HG03280 (cell line): ENCODE measurements around the gene LDLRAD4.

ENCODE experiments used
- ATAC-seq: cut with Tn5 transposase; IDR thresholded peaks from one replicate; pipeline ENCODE4 v1.9.1; 2021; ENCODE audit warnings: mild to moderate bottlenecking, moderate library complexity; ENCODE audit not compliant: unreplicated experiment

Gene LDLRAD4

DNA sequence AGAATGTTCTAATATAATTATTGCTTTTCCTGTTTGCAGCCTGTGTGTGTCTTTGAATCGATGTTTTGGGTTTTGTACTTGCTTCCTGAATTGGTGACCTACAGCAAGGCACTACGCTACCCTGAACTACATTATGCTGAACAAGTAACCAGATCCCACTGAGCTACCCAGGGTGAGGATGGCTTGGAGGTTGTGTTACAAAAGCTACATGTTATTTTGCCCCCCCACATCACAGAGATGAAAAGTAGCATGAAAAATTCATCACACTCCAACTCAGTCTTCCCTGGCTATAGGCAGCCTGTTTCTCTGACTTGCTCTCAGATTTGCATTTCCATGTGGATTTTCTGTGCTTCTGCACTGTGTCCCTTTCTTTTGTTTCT lies 162.1 kb downstream of the LDLRAD4 start:
- no peak for ATAC-seq

GRCh38 chr18:13381331-13381730 lies 162.8 kb downstream of the LDLRAD4 start:
- ATAC-seq = no peak

GRCh38 chr18:13381944-13382365 lies 163.4 kb downstream of the LDLRAD4 start:
- ATAC-seq = no peak

DNA sequence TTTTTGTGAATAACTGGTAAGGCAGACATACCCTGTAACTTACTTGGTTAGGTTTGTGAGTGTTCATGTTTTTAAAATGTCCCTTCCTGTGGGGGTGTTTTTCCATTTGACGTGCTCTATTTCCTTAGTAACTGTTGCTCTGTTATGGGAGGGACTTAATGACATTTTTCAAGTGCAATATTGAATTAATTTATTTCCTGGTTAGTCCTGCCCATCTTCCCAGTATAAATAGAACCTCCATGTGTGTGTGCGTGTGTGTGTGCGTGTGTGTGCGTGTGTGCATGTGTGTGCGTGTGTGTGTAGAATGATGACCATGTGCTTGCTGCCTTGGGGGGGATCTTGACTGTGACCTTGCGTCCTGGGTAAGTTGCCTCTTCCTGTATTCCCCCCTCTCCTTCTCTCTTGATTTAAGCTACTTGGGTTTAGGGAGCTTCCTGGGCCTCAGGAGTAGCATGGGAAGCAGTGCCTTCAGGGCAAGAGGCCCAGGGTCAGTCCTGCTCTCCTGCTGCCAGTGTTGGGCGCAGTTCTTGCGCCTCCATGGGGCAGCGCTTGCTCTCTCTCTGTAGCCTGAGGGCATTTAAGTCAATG lies 163.9 kb downstream of the LDLRAD4 start:
- no peak for ATAC-seq

GRCh38 chr18:13382954-13383827 lies 164.6 kb downstream of the LDLRAD4 start:
- no peak for ATAC-seq

DNA sequence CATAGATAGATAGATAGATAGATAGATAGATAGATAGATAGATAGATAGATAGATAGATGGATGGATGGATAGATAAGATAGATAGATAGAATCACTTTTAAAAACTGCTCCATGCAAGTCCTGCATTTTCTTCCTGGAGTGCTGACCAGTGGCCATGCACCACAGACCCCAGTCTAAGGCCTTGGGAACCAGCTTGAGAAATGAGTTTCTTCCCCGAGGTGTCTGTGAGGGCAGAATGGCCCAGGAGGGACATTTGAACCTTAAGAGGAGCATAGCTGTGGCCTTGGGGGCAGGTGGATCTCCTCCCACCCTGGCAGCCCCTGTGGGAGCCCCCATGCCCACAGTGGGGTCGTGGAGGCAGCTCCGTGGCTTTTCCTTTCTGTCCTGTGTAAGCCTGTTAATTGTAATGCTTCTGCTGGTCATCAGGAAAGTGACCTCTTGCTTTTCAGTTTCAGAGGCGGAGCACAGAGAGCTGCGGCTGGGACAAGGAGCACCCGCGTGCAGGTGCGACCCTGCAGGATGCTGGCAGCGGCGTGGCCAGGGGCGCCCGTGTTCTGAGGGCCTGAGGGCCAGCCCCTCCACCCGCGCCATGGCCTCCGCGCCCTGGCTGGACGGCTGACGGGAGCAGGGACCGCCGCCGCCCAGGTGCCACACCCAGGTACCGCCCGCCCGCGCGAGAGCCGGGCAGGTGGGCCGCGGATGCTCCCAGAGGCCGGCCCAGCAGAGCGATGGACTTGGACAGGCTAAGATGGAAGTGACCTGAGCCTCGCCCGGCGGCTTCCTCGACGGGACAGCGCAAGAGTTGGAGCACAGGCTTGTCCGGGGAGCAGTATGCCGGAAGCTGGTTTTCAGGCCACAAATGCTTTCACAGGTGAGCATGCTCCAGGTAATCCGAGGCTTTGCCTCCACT lies 168.6 kb downstream of the LDLRAD4 start:
- no peak for ATAC-seq

- ATAC-seq = no peak
These were observed 169.4 kb downstream of the LDLRAD4 start for GRCh38 chr18:13387855-13388548.

GRCh38 chr18:13388586-13389490 lies 170.3 kb downstream of the LDLRAD4 start:
- ATAC-seq = no peak

GRCh38 chr18:13389491-13390131 lies 171.1 kb downstream of the LDLRAD4 start:
- no peak for ATAC-seq

DNA sequence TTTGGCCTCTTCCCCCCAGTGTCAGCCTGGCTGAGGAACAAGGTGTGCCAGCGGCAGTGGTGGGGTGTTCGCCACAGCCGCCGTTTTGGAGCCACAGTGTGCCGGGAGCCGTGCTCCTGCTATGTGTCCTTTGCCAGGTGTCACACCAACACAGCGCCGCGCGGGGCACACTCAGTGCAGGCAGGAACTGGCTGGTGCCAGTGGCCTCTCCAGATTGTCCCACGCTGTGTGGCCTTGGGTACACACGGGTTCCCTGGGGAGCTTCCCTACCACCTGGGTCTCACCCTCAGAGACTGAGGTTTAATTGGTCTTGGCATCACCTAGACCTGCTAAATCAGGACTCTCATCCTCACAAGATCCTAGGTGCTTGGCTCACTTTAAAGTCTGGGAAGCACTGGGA lies 171.6 kb downstream of the LDLRAD4 start:
- no peak for ATAC-seq

DNA sequence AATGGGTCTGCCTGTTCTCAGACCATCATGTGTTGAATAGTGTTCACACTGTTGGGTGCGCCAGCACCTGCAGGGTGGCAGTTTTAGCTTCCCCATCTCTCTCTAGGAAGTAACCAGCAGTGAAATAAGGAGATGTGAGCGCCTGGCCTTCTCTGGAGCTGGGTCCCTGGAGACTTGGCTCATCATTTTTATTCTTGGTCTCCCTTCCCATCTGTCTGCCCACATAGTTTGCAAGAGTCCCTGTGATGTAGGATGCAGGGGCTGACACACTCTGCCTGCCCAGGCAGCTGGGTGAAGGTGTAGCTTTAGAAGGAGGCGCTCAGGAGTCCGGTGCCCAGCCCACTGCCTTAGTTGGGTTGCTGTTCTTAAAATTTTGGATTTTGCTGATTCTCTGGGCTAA lies 172.2 kb downstream of the LDLRAD4 start:
- ATAC-seq = no peak

GRCh38 chr18:13392029-13392750 lies 173.6 kb downstream of the LDLRAD4 start:
- no peak for ATAC-seq

DNA sequence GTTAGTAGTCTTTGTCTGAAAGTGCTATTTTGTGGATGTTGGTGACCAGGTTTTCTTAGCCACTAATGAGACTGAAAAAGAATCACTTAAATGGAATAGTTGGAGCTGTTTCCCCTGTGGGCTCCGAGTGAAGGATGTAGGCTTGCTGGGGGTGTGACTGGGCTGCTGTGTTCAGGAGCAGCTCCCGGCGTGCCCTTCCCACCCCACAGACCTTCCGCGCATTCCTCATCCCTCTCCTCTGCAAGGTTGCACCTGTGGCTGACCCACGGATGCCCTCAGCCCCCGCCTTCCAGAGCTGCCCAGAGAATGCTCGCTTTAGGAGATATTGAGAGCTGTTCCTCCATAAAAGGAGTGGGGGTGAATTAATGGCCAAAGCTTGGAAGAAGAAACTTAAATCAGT lies 174.3 kb downstream of the LDLRAD4 start:
- no peak for ATAC-seq

GRCh38 chr18:13393338-13393737 lies 174.8 kb downstream of the LDLRAD4 start:
- no peak for ATAC-seq

DNA sequence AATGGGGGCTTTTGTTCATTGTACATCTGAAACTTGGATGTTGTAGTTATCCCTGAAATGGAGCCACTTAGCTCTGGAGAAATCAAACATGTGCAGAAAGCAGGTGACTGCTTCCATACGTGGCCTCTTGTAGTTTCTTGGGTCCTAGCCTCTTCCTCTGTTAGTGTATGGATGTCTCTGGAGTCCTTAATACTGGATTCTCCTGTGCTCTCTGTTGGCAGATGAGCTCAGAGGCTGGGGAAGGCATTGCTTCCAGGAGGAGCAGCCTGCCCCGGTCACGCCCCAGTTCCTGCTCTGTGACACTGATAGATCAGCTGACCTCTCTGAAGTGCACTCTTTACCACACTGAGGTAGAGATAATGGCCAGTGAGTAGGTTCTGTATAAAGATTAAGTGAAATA lies 176.2 kb downstream of the LDLRAD4 start:
- no peak for ATAC-seq

DNA sequence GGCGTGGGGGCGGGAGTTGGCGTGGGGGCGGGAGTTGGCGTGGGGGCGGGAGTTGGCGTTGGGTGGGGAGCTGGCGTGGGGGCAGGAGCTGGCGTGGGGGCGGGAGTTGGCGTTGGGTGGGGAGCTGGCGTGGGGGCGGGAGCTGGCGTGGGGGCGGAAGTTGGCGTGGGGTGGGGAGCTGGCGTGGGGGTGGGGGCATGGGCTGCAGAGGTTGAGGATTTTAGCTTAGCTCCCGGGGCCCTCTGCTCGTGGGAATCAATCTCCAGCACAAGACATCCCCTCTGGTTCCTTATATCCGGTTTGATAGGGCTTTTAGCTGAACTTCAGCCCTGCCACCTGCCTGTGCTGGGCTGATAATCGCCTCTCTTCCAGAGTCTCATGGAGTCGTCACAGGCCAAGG lies 177.0 kb downstream of the LDLRAD4 start:
- ATAC-seq = no peak

GRCh38 chr18:13397504-13398163 lies 179.1 kb downstream of the LDLRAD4 start:
- no peak for ATAC-seq

DNA sequence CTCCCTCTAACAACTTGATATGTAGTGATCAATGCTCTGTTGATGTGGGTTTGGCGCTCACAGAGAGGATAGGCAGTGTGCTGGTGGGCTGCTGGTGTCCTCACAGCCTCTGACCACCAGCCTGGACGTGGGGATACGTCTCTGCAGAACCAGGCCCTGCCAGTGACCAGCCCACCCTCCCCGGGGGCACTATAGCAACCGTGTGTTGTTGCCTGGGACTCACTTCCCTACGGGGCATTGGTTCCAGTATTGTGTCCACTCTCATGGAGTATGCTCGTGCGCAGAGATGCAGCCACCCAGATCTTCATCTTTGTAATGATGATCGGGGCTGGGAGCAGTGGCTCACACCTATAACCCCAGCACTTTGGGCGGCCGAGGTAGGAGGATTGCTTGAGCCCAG lies 180.1 kb downstream of the LDLRAD4 start:
- ATAC-seq = no peak
